ENCODE results near the gene TRABD2B.

Gene TRABD2B

DNA sequence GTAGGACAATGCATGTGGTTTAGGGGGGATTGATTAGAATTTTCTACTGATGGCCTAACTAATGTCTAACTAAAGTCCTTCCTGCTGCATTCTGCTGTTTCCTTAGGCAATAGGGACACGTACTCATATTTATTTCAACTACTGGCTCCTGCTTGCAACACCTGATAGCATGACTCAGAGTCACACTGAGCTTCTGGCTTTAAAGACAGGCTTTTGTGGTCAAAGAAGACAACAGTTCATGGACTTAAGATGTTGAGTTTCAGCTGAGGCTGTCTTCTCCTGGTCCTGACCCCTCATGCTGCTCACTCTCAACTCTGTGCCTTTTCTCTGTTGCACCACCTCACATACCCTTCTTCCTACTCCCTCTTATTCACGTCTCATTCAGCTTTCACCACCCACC, 29.1 kb upstream of the TRABD2B start:
- Histone ChIP-seq H3K79me2 (ENCODE audit: control insufficient read depth, low read length) (no peaks in the 10 kb centered on the region), H3K27ac (ENCODE audit: low read depth, low read length) (no peak overlapping the region), H3K4me1 (ENCODE audit: control insufficient read depth, low read length) (no peaks in the 10 kb centered on the region), H3K27me3 (ENCODE audit: control insufficient read depth, low read length) (no peaks in the 10 kb centered on the region), H4K20me1 (ENCODE audit: control insufficient read depth, insufficient read depth, low read depth, low read length) (no peaks in the 10 kb centered on the region), H3K4me3 (ENCODE audit: low read length) (no peak overlapping the region), H3K9me3 (ENCODE audit: control insufficient read depth, insufficient read depth, low read length) (no peaks in the 10 kb centered on the region), H3K9me2 (replicated peaks; ENCODE audit: control insufficient read depth, low read length) (no peaks in the 10 kb centered on the region), H3F3A (ENCODE audit: control insufficient read depth, insufficient read depth) (no peaks in the 10 kb centered on the region), H3K4me2 (ENCODE audit: low read length) (no peak overlapping the region), H3K36me3 (ENCODE audit: control insufficient read depth, low read length) (no peaks in the 10 kb centered on the region)
- no peak for TF ChIP-seq EZH2phosphoT487 (IDR thresholded peaks at IDR 0.05; ENCODE audit: borderline replicate concordance, low read length)
- TF ChIP-seq, protein P1, sequence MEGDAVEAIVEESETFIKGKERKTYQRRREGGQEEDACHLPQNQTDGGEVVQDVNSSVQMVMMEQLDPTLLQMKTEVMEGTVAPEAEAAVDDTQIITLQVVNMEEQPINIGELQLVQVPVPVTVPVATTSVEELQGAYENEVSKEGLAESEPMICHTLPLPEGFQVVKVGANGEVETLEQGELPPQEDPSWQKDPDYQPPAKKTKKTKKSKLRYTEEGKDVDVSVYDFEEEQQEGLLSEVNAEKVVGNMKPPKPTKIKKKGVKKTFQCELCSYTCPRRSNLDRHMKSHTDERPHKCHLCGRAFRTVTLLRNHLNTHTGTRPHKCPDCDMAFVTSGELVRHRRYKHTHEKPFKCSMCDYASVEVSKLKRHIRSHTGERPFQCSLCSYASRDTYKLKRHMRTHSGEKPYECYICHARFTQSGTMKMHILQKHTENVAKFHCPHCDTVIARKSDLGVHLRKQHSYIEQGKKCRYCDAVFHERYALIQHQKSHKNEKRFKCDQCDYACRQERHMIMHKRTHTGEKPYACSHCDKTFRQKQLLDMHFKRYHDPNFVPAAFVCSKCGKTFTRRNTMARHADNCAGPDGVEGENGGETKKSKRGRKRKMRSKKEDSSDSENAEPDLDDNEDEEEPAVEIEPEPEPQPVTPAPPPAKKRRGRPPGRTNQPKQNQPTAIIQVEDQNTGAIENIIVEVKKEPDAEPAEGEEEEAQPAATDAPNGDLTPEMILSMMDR (IDR thresholded peaks at IDR 0.05; ENCODE audit: low read depth, low read length, poor library complexity, severe bottlenecking) = no peak

DNA sequence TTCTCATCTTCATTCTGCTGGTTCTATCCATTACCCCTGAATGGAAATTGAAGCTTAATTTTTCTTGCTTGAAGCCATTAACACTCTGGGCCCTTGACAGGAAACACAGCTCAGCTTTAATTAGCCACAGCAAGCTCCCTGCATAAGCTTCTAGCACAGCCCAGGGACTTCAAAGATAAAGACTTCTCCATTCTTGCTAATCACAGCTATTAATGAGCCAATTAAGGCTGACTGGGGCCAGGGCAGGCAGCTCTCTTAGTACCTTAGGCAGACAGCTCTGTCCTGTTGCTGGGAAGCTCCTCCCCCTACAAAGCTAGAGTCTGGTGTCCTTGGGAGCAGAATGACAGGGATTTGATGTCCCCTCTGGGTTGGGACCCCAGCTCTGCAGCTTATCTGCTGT, 27.9 kb upstream of the TRABD2B start:
- no peaks in the 10 kb centered on the region for H4K20me1 ChIP-seq (ENCODE audit: control insufficient read depth, insufficient read depth, low read depth, low read length)
- H3K4me3 ChIP-seq (ENCODE audit: low read length) = no peak overlapping the region
- H3K4me1 ChIP-seq (ENCODE audit: control insufficient read depth, low read length) = no peaks in the 10 kb centered on the region
- H3K27ac ChIP-seq (ENCODE audit: low read depth, low read length) = no peak overlapping the region
- H3K9me3 ChIP-seq (ENCODE audit: control insufficient read depth, insufficient read depth, low read length) = no peaks in the 10 kb centered on the region
- H3F3A ChIP-seq (ENCODE audit: control insufficient read depth, insufficient read depth) = no peaks in the 10 kb centered on the region
- no peak overlapping the region for H3K4me2 ChIP-seq (ENCODE audit: low read length)
- H3K27me3 ChIP-seq (ENCODE audit: control insufficient read depth, low read length) = no peaks in the 10 kb centered on the region
- no peaks in the 10 kb centered on the region for H3K9me2 ChIP-seq (replicated peaks; ENCODE audit: control insufficient read depth, low read length)
- no peaks in the 10 kb centered on the region for H3K79me2 ChIP-seq (ENCODE audit: control insufficient read depth, low read length)
- TF ChIP-seq EZH2phosphoT487 (IDR thresholded peaks at IDR 0.05; ENCODE audit: borderline replicate concordance, low read length) = no peak
- TF ChIP-seq, protein P1 (IDR thresholded peaks at IDR 0.05; ENCODE audit: low read depth, low read length, poor library complexity, severe bottlenecking) = no peak
- H3K36me3 ChIP-seq (ENCODE audit: control insufficient read depth, low read length) = no peaks in the 10 kb centered on the region

DNA sequence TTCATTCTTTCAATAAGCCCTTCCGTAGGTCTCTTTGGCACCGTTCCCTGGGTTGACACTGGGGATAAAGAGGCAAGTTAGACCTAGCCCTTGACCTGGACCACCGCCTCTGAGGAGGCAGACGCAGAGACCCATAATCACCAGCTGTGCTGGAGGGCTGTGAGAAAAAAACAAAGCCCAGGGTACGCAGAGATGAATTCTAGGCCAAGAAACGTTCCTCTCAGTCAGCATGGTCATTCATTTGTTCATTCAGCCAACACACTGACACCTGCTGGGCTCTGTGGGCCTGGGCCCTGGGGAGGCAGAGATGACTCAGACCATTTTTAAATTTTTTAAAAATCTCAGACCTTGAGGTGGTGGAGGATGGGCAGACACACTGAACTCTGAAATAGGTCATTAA, 26.3 kb upstream of the TRABD2B start:
- Histone ChIP-seq H3K27ac (ENCODE audit: low read depth, low read length) (no peak overlapping the region), H3K36me3 (ENCODE audit: control insufficient read depth, low read length) (no peaks in the 10 kb centered on the region), H4K20me1 (ENCODE audit: control insufficient read depth, insufficient read depth, low read depth, low read length) (no peaks in the 10 kb centered on the region), H3K27me3 (ENCODE audit: control insufficient read depth, low read length) (no peaks in the 10 kb centered on the region), H3F3A (ENCODE audit: control insufficient read depth, insufficient read depth) (no peaks in the 10 kb centered on the region), H3K4me3 (ENCODE audit: low read length) (no peak overlapping the region), H3K4me2 (ENCODE audit: low read length) (no peak overlapping the region), H3K79me2 (ENCODE audit: control insufficient read depth, low read length) (no peaks in the 10 kb centered on the region), H3K9me3 (ENCODE audit: control insufficient read depth, insufficient read depth, low read length) (no peaks in the 10 kb centered on the region), H3K4me1 (ENCODE audit: control insufficient read depth, low read length) (no peaks in the 10 kb centered on the region), H3K9me2 (replicated peaks; ENCODE audit: control insufficient read depth, low read length) (no peaks in the 10 kb centered on the region)
- TF ChIP-seq EZH2phosphoT487 (IDR thresholded peaks at IDR 0.05; ENCODE audit: borderline replicate concordance, low read length) = no peak
- TF ChIP-seq, protein P1 (IDR thresholded peaks at IDR 0.05; ENCODE audit: low read depth, low read length, poor library complexity, severe bottlenecking) = no peak

DNA sequence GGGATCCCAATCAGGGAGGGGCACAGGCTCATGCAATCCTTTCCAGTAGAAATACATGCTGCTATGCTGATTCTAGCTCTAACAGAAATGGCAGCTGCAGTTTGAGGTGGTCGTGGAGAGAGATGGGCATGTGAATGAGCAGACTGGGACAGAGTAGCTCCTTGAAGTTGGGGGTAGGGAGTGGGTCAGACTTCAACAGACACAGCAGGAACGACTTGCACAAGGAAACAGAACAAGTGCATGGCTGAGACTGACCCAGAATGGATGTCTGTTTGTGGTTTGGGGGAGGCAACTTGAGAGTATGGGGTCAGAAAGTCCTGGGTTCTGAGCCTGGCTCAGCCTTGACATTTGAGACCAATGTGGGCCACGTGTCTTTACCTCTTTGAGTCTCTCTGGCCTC, 25.1 kb upstream of the TRABD2B start:
- no peaks in the 10 kb centered on the region for H3K36me3 ChIP-seq (ENCODE audit: control insufficient read depth, low read length)
- no peaks in the 10 kb centered on the region for H3K9me2 ChIP-seq (replicated peaks; ENCODE audit: control insufficient read depth, low read length)
- H3K27ac ChIP-seq (ENCODE audit: low read depth, low read length) = no peak overlapping the region
- no peak overlapping the region for H3K4me3 ChIP-seq (ENCODE audit: low read length)
- H3K27me3 ChIP-seq (ENCODE audit: control insufficient read depth, low read length) = 0 out of 2 replicates have a peak, but pooled peaks cover 2% of the 10 kb centered on the region
- no peaks in the 10 kb centered on the region for H3K9me3 ChIP-seq (ENCODE audit: control insufficient read depth, insufficient read depth, low read length)
- H3K4me1 ChIP-seq (ENCODE audit: control insufficient read depth, low read length) = no peaks in the 10 kb centered on the region
- H4K20me1 ChIP-seq (ENCODE audit: control insufficient read depth, insufficient read depth, low read depth, low read length) = no peaks in the 10 kb centered on the region
- TF ChIP-seq EZH2phosphoT487 (IDR thresholded peaks at IDR 0.05; ENCODE audit: borderline replicate concordance, low read length) = no peak
- TF ChIP-seq, protein P1 (IDR thresholded peaks at IDR 0.05; ENCODE audit: low read depth, low read length, poor library complexity, severe bottlenecking) = no peak
- H3K79me2 ChIP-seq (ENCODE audit: control insufficient read depth, low read length) = no peaks in the 10 kb centered on the region
- H3K4me2 ChIP-seq (ENCODE audit: low read length) = no peak overlapping the region
- H3F3A ChIP-seq (ENCODE audit: control insufficient read depth, insufficient read depth) = no peaks in the 10 kb centered on the region
